ENCODE measurements around the gene HNRNPC. TPM values are rescaled to one million over a fixed set of nuclear protein-coding genes. Genes with fewer than 3 reads are reported as not detected.

The HNRNPC gene
- total RNA-seq, 1 experiment from 2014 or later: 1,062 TPM

GRCh38 chr14:21211509-21211908 lies 57.7 kb downstream of the HNRNPC start:
- Histone ChIP-seq H3K27me3 (ENCODE audit: insufficient read depth, low read length) (no peaks in the 10 kb centered on the region), H3K4me1 (ENCODE audit: insufficient read depth, low read length) (no peaks in the 10 kb centered on the region; the same call in 1 of the 2 replicates), H3K23ac (ENCODE audit: insufficient read length, low read depth, low read length) (no peak overlapping the region), H4K91ac (ENCODE audit: insufficient read length, low read depth, low read length) (no peak overlapping the region), H4K20me1 (ENCODE audit: control insufficient read depth, insufficient read depth, insufficient read length) (no peaks in the 10 kb centered on the region), H4K5ac (ENCODE audit: insufficient read length, low read depth, low read length) (no peak overlapping the region), H3K23me2 (ENCODE audit: insufficient read length, low read depth, low read length, poor library complexity, severe bottlenecking) (no peaks in the 10 kb centered on the region), H2BK120ac (ENCODE audit: low read depth, low read length, poor library complexity, severe bottlenecking) (no peak overlapping the region), H3K79me2 (ENCODE audit: insufficient read depth, low read length) (peaks cover 6% of the 10 kb centered on the region; the same call in 1 of the 2 replicates), H3K9ac (ENCODE audit: extremely low read depth, insufficient read length, low read length) (no peak overlapping the region), H3K14ac (ENCODE audit: insufficient read depth, low read length) (no peak overlapping the region), H3K9me3 (ENCODE audit: control insufficient read depth, low read depth, low read length) (no peaks in the 10 kb centered on the region), H3K79me1 (ENCODE audit: insufficient read depth, low read depth, low read length, poor library complexity, severe bottlenecking) (peaks cover 6% of the 10 kb centered on the region), H4K8ac (replicated peaks; ENCODE audit: insufficient read length, low read depth, low read length) (no peak overlapping the region), H3K27ac (ENCODE audit: insufficient read length, low read depth, low read length) (no peak overlapping the region), H2BK15ac (ENCODE audit: low read depth, low read length) (no peak overlapping the region), H2AFZ (ENCODE audit: low read length) (no peak overlapping the region), H3K4ac (ENCODE audit: low read depth, low read length) (no peak overlapping the region), H2AK5ac (ENCODE audit: insufficient read length, low read length) (no peak overlapping the region), H3T11ph (ENCODE audit: low read length) (no peak overlapping the region), H3K4me2 (ENCODE audit: insufficient read depth, insufficient read length, low read length) (no peak overlapping the region), H2BK20ac (ENCODE audit: low read depth, low read length, poor library complexity, severe bottlenecking) (no peak overlapping the region), H3K56ac (ENCODE audit: insufficient read length, low read depth, low read length) (no peak overlapping the region), H2BK12ac (ENCODE audit: insufficient read length, low read depth, low read length) (no peak overlapping the region), H2BK5ac (ENCODE audit: insufficient read length, low read length) (no peak overlapping the region), H3K18ac (ENCODE audit: insufficient read length, low read depth, low read length) (no peak overlapping the region)
- no peak for TF ChIP-seq CTCF (conservative IDR thresholded peaks at IDR 0.05)
- H3K27me3 Mint-ChIP-seq (ENCODE audit: low read depth): no peaks in the 10 kb centered on the region
- no CpG with 5 or more reads among the region's 3 CpGs for WGBS (ENCODE audit: extremely low coverage, insufficient read length, low lambda C conversion rate)
- no peak overlapping the region for H3K4me3 Mint-ChIP-seq
- H3K9me3 Mint-ChIP-seq: no peaks in the 10 kb centered on the region
- H3K4me1 Mint-ChIP-seq: peaks cover 51 to 82% of the 10 kb centered on the region in 2 experiments
- DNase-seq: no peak
- peak overlapping the region in 2 of 3 experiments; percentile 50 to 75; a peak in 3 of 7 replicates for H3K27ac Mint-ChIP-seq
- H3K36me3 Mint-ChIP-seq (ENCODE audit: insufficient read depth in 1 of 3, low read depth in 3 of 3): peaks cover 74 to 95% (median 88%) of the 10 kb centered on the region in 3 experiments

All from H9 (cell line).